Embryonic facial prominence (tissue), 1 donor: ENCODE measurements around the gene GRAMD1A.

ENCODE experiments used
- DNase-seq: peaks from one replicate; pipeline ENCODE4 v3.0.0-alpha.2; 2016; ENCODE audit errors: extremely low spot score

The GRAMD1A gene

GRCh38 chr19:35055715-35056179, 55.6 kb downstream of the GRAMD1A start:
- DNase-seq, result no peak

DNA sequence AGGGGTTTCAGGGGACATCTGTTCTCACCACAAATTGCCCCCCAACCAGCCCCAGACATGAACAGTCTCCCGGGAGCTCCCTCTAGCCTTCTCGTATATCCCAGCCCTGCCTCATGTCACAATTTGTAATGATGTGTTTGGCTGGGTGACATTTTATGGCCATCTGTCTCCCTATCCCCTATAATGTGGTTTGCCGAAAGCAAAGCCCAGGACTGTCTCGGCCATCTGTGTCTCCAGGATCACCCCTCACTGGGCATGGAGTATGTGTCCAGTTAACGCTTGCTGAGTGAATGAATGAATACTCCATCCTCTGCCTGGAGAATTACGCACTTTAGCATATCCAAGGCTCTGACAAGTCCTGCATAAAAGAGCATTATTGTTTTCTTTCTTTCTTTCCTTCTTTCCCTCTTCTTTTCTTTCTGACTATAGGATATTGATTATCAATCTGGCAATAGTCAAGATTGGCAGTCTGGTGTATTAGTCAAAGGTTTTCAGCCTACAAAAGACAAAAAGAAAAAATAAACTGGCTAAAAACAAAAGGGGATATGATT, 56.5 kb downstream of the GRAMD1A start:
- DNase-seq, result no peak

- DNase-seq, result no peak
Observed at GRCh38 chr19:35058370-35058769, 58.2 kb downstream of the GRAMD1A start.

DNA sequence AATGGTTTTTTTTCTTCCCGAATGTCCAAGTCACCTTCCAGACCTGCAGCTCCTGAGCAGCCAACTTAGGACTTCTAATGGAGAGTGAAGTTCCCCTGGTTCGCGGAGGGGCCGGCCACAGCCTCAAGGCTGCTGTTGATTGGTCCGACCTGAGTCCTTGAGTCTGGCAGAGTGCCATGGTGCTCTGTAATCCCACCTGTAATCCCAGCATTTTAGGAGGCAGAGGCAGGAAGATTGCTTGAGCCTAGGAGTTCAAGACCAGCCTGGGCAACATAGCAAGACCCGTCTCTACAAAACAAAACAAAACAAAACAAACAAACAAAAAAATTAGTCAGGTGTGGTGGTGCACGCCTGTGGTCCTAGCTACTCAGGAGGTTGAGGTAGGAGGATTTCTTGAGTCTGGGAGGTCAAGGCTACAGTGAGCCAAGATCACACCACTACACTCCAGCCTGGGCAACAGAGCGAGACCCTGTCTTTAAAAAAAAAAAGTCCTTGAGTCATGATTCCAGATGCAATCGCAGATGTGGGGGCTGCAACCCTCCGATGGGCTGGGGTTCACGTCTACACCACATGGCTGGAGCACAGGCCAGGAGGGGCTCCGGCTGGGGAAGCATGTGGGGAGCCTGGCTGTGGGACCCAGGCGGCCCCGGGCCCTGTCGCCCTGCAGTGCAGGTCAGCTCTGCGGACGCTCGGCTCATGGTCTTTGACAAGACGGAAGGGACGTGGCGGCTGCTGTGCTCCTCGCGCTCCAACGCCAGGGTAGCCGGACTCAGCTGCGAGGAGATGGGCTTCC, 59.1 kb downstream of the GRAMD1A start:
- no peak for DNase-seq

- DNase-seq, result no peak
Observed at GRCh38 chr19:35059799-35060091, 59.6 kb downstream of the GRAMD1A start.

DNA sequence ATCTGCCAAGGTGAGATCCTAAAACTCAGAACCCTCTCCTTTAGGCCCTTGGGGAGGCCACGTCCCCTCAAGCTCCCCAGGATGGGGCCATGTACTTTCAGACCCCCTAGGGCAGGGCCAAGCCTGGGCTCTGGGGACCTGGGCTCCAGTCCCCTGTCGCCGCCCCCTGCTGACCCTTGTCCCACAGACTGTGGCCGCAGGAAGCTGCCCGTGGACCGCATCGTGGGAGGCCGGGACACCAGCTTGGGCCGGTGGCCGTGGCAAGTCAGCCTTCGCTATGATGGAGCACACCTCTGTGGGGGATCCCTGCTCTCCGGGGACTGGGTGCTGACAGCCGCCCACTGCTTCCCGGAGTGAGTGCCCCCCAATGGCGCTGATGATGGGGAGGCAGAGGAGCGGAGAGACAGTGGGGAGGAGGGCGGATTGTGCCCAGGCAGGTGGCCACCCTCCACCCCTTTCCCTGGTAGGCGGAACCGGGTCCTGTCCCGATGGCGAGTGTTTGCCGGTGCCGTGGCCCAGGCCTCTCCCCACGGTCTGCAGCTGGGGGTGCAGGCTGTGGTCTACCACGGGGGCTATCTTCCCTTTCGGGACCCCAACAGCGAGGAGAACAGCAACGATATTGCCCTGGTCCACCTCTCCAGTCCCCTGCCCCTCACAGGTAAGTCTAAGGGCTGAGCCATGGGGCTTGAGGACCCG, 60.2 kb downstream of the GRAMD1A start:
- no peak for DNase-seq

DNA sequence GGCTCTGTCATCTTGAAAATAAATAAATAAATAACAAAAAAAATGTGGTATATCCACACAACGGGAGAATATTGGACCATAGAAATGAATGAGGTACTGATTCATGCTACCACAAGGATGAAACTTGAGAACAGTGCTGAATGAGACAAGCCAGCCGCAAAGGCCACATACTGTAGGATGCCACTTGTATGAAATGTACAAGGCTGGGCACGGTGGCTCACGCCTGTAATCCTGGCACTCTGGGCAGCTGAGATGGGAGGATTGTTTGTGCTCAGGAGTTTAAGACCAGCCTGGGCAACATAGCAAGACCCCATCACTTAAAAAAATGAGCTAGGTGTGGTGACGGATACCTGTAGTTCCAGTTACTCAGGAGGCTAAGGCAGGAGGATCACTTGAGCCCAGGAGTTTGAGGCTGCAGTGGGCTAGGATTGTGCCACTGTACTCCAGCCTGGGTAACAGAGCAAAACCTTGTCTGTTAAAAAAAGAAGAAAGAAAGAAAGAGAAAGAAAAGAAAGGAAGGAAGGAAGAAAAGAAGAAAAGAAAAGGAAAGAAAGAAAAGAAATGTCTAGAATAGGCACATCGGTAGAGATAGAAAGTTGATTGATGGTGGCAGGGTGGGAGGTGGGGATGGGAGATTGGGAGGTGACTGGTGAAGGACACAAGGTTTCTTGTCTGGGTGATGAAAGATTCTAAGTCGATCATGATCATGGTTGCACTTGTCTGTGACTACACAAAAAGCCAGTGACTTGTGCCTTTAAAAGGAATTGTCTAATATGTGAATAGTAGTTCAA, 61.7 kb downstream of the GRAMD1A start:
- DNase-seq, result no peak

GRCh38 chr19:35062942-35063341, 62.8 kb downstream of the GRAMD1A start:
- DNase-seq, result no peak

- DNase-seq, result no peak
Observed at GRCh38 chr19:35063940-35064818, 64.1 kb downstream of the GRAMD1A start.

DNA sequence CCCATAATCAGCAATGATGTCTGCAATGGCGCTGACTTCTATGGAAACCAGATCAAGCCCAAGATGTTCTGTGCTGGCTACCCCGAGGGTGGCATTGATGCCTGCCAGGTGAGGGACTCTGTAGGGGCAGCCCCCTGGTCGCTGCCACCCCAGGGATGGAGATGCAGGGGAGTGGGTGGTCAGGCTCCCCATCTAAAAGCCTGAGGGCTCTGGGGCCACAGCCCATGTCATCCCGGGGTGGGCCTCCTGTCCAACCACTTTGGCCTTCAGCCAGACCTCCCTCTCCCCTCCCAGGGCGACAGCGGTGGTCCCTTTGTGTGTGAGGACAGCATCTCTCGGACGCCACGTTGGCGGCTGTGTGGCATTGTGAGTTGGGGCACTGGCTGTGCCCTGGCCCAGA, 65.5 kb downstream of the GRAMD1A start:
- DNase-seq, result no peak

GRCh38 chr19:35066121-35066520, 66.0 kb downstream of the GRAMD1A start:
- DNase-seq, result no peak

GRCh38 chr19:35066691-35067563, 66.8 kb downstream of the GRAMD1A start:
- peak; percentile 60 for DNase-seq

- no peak for DNase-seq
Observed at GRCh38 chr19:35068941-35069634, 69.0 kb downstream of the GRAMD1A start.

- DNase-seq, result no peak
Observed at GRCh38 chr19:35069696-35070095, 69.6 kb downstream of the GRAMD1A start.

- DNase-seq, result no peak
Observed at GRCh38 chr19:35070471-35070870, 70.3 kb downstream of the GRAMD1A start.

- DNase-seq, result no peak
Observed at GRCh38 chr19:35073516-35073915, 73.4 kb downstream of the GRAMD1A start.

- no peak for DNase-seq
Observed at GRCh38 chr19:35073941-35074340, 73.8 kb downstream of the GRAMD1A start.

DNA sequence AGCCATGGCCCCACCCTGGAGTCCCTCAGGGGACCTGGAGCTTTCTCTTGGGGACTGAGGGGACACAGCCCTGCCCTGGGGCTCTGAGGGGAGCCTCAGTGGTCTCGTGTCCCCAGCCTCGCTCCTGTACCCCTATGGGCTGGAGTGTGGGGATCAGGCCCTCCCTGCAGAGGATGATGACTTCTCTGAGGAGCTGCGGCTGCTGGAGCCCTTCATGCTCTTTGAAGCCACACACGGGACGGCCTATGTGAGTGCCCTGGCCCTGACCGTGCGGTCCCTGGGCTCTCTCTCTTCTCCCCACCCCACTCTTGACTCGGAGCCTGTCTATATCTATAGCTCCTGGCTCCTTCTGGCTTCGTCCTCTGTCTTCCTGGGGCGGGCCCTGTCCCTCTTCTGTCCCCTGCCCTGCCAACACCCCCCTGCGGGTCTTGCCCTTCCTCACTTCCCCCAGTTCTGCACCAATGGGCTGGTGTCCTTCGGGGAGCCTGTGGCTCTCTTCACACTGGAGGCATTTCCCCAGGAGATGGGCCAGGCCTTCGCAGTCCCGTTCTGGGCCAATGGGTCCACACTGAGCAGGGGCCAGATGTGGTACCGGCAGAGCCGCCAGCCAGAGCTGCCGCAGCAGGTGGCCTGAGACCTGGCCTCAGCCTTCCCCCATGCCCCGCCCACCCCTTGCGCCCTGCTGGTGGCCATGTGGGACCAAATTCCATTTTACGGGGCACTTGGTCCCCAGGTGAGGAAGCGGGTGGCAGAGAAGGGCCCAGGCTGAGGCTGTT, 74.5 kb downstream of the GRAMD1A start:
- DNase-seq, result no peak
